ENCODE results near the gene PACS2. TPM values are rescaled to one million over a fixed set of nuclear protein-coding genes. Genes with fewer than 3 reads are reported as not detected.

PACS2 gene
- polyA plus RNA-seq, 4 donors, result 35.4 to 45.8 (median 44.9) TPM

DNA sequence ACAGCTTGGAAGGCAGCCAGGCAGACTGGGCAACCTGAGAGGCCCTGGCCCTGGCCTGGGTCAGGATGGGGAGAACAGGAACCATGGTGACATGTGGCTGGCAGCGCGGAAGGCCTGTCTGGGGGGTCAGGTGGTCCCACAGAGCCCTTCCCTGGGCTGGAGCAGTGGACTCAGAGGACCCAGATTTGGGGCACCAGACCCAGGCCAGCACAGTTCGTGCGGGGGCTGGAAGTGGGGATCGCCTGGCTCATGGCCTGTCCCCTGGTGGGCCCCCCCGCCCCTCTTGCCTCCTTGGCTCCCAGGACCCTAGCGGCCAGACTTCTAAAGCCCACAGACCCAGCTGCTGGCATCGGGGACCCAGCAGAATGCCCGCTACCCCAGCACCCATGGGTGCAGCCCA lies 126.4 kb downstream of the PACS2 start:
- 90 to 98% (median 97%) methylated on average over 5 to 9 of the region's 9 CpGs for WGBS, 3 donors
- no peak overlapping the region for H3K27ac ChIP-seq (ENCODE audit: low read depth in 1 of 3, low read length in 2 of 3)

DNA sequence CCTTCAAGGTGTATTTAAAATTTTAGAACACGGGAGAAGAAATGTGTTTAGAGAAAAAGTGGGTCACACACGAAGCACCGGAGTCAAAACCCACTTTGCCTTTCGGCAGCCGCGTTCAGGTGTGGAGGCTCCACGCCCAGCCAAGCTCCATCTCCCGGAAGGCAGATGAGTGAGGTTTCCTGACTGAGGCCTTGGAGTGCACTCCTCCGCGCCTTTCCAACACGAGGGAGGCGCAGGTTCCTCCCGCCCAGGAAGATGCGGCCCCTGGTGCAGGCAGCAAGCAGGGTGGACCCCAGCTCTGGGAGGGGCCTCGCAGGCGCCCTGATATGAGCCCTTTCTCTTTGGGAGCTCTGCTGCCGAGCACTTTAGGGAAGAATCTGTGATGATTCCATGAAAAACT lies 127.6 kb downstream of the PACS2 start:
- WGBS, 3 donors, result 81 to 84% (median 84%) methylated on average over 17 of the region's 17 CpGs
- H3K27me3 ChIP-seq (ENCODE audit: control insufficient read depth in 3 of 3, insufficient read depth in 3 of 3, low read length in 3 of 3), result no peaks in the 10 kb centered on the region

More for the DNA sequence above, 126.4 kb downstream of the PACS2 start:
- no peaks in the 10 kb centered on the region for H3K9me3 ChIP-seq (ENCODE audit: control insufficient read depth in 2 of 2, insufficient read depth in 1 of 2, low read depth in 1 of 2, low read length in 1 of 2)
- H3K27me3 ChIP-seq (ENCODE audit: control insufficient read depth in 3 of 3, insufficient read depth in 3 of 3, low read length in 3 of 3), result no peaks in the 10 kb centered on the region
- DNase-seq, result no peak
- H3K36me3 ChIP-seq (ENCODE audit: control insufficient read depth in 3 of 3, insufficient read depth in 2 of 3, low read depth in 1 of 3, low read length in 3 of 3), result peaks cover 0 to 67% (median 0%) of the 10 kb centered on the region in 3 donors
- no peak for FAIRE-seq
- no peak overlapping the region for H3K4me3 ChIP-seq (ENCODE audit: low read depth in 1 of 3, low read length in 3 of 3)
- H3K4me1 ChIP-seq (ENCODE audit: control insufficient read depth in 3 of 3, insufficient read depth in 2 of 3, low read depth in 1 of 3, low read length in 2 of 3), result no peaks in the 10 kb centered on the region

DNA sequence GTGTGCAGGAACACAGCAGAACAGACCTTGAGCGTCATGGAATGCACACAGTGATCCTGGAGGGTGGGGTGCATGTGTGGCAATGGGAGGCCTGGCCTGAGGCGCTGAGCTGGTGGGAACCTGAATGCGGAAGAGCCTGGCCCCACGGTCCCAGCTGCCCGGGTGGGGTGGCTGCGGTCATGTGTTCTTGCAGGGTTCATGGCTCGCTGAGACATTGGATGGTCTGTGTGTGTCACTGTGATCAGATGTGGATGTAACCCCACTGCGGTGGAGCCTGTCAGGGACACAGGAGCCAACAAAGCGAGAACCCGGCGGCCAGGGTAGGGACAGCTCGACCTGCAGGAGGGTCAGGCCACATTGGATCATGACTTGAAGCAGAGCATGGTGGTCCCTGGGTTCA lies 128.3 kb downstream of the PACS2 start:
- DNase-seq, result no peak
- Histone ChIP-seq H3K9me3 (ENCODE audit: control insufficient read depth in 2 of 2, insufficient read depth in 1 of 2, low read depth in 1 of 2, low read length in 1 of 2) (no peaks in the 10 kb centered on the region), H3K36me3 (ENCODE audit: control insufficient read depth in 3 of 3, insufficient read depth in 2 of 3, low read depth in 1 of 3, low read length in 3 of 3) (peaks cover 0 to 72% (median 0%) of the 10 kb centered on the region in 3 donors)

More for the DNA sequence above, 127.6 kb downstream of the PACS2 start:
- no peak for FAIRE-seq
- peaks cover 0 to 75% (median 0%) of the 10 kb centered on the region in 3 donors for H3K36me3 ChIP-seq (ENCODE audit: control insufficient read depth in 3 of 3, insufficient read depth in 2 of 3, low read depth in 1 of 3, low read length in 3 of 3)
- no peaks in the 10 kb centered on the region for H3K9me3 ChIP-seq (ENCODE audit: control insufficient read depth in 2 of 2, insufficient read depth in 1 of 2, low read depth in 1 of 2, low read length in 1 of 2)
- peaks cover 0 to 5% (median 0%) of the 10 kb centered on the region in 3 donors for H3K4me1 ChIP-seq (ENCODE audit: control insufficient read depth in 3 of 3, insufficient read depth in 2 of 3, low read depth in 1 of 3, low read length in 2 of 3)
- no peak overlapping the region for H3K27ac ChIP-seq (ENCODE audit: low read depth in 1 of 3, low read length in 2 of 3)
- H3K4me3 ChIP-seq (ENCODE audit: low read depth in 1 of 3, low read length in 3 of 3), result no peak overlapping the region
- no peak for DNase-seq

DNA sequence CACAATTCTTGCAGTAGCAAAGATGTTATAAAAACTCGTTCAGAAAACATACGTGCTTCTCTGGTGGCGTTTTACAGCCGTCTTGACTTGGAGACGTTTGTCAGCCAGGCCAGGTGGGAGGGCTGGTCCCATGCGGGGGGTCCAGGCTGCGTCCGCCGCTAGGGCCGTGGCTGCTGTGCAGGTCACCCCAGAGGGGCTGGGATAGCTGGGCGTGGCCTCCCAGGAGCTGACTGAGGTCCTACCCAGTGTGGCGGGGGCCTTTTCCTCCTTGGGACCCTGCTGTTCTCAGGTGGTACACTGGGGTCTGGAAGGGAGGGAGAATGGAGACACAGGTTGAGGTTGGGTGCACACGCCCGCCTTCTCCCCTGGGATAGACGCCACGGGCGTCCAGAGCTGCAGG lies 130.3 kb downstream of the PACS2 start:
- Histone ChIP-seq H3K4me1 (ENCODE audit: control insufficient read depth in 3 of 3, insufficient read depth in 2 of 3, low read depth in 1 of 3, low read length in 2 of 3) (peaks cover 0 to 6% (median 0%) of the 10 kb centered on the region in 3 donors), H3K4me3 (ENCODE audit: low read depth in 1 of 3, low read length in 3 of 3) (no peak overlapping the region), H3K9me3 (ENCODE audit: control insufficient read depth in 2 of 2, insufficient read depth in 1 of 2, low read depth in 1 of 2, low read length in 1 of 2) (no peaks in the 10 kb centered on the region), H3K27ac (ENCODE audit: low read depth in 1 of 3, low read length in 2 of 3) (no peak overlapping the region), H3K27me3 (ENCODE audit: control insufficient read depth in 3 of 3, insufficient read depth in 3 of 3, low read length in 3 of 3) (no peaks in the 10 kb centered on the region), H3K36me3 (ENCODE audit: control insufficient read depth in 3 of 3, insufficient read depth in 2 of 3, low read depth in 1 of 3, low read length in 3 of 3) (peaks cover 0 to 64% (median 0%) of the 10 kb centered on the region in 3 donors)
- DNase-seq (no peak), FAIRE-seq (no peak)
- WGBS, 3 donors, result 88 to 90% (median 89%) methylated on average over 16 to 17 of the region's 17 CpGs

More for the DNA sequence above, 128.3 kb downstream of the PACS2 start:
- 88 to 89% (median 89%) methylated on average over 12 of the region's 12 CpGs for WGBS, 3 donors
- Histone ChIP-seq H3K4me3 (ENCODE audit: low read depth in 1 of 3, low read length in 3 of 3) (no peak overlapping the region), H3K27ac (ENCODE audit: low read depth in 1 of 3, low read length in 2 of 3) (no peak overlapping the region), H3K27me3 (ENCODE audit: control insufficient read depth in 3 of 3, insufficient read depth in 3 of 3, low read length in 3 of 3) (no peaks in the 10 kb centered on the region), H3K4me1 (ENCODE audit: control insufficient read depth in 3 of 3, insufficient read depth in 2 of 3, low read depth in 1 of 3, low read length in 2 of 3) (peaks cover 0 to 6% (median 0%) of the 10 kb centered on the region in 3 donors)
- no peak for FAIRE-seq

DNA sequence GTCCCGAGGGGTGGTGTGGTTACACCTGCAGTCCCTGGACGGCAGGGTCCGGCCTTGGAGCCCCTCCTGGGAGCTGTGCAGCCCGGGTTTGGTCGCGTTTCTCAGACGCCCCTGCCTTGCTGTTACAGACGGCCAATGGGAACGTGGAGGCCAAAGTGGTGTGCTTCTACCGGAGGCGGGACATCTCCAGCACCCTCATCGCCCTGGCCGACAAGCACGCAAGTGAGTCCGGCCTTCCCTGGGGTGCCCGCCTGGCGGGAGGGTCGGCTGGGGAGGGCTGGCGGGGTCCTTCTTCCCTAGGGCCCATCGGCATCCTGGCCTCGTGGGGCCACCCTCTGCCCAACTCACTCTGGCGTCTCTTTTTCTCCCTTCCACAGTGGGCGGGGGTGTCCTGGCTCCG lies 130.7 kb downstream of the PACS2 start:
- Histone ChIP-seq H3K9me3 (ENCODE audit: control insufficient read depth in 2 of 2, insufficient read depth in 1 of 2, low read depth in 1 of 2, low read length in 1 of 2) (no peaks in the 10 kb centered on the region), H3K4me3 (ENCODE audit: low read depth in 1 of 3, low read length in 3 of 3) (no peak overlapping the region), H3K4me1 (ENCODE audit: control insufficient read depth in 3 of 3, insufficient read depth in 2 of 3, low read depth in 1 of 3, low read length in 2 of 3) (peaks cover 0 to 6% (median 0%) of the 10 kb centered on the region in 3 donors), H3K36me3 (ENCODE audit: control insufficient read depth in 3 of 3, insufficient read depth in 2 of 3, low read depth in 1 of 3, low read length in 3 of 3) (peaks cover 0 to 64% (median 0%) of the 10 kb centered on the region in 3 donors), H3K27me3 (ENCODE audit: control insufficient read depth in 3 of 3, insufficient read depth in 3 of 3, low read length in 3 of 3) (no peaks in the 10 kb centered on the region), H3K27ac (ENCODE audit: low read depth in 1 of 3, low read length in 2 of 3) (no peak overlapping the region)
- 88 to 92% (median 91%) methylated on average over 24 of the region's 24 CpGs for WGBS, 3 donors
- DNase-seq (no peak), FAIRE-seq (no peak)

DNA sequence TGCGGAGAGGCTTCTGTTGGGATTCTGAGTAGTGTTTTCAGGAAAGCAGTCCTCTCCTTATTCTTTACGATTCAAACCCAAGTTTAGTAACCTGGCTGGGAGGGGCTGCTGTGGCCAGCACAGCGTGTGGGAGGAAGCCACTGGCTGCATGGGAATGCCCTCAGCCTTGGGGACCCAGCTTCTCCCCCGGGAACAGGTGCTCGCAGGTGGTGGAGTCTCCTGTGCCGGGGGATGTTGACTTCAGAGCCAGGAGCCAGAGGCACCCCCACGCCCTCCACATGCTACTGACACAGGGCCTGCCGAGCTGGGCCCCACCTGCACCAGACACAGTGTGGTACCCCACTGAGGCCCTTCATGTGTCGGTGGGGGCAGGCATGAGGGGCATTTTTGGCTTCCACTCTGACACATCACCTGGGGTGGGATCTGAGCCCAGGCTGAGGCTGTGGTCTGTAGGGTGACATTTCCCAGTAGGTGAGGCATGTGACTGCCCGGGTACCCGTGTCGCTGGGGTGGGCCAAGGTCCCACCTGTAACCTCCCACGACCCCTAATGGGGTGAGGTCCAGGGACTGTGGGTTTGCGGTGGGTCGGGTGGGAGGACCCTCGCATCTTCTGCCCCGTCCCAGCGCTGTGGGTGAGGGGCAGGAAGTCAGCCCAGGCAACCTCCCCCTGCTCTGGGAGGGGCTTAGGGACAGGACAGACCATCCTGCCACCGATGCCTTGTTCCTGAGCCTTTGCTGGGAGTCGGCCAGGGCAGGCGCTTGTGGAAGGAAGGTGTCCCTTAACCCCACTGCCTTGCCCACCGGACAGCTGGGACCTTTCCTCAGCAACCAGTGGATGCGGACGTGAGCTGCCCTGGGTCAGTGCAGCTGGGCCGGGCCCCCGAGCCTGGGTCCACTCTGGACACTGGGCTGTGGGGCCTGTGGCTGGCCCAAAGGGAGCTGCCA lies 131.6 kb downstream of the PACS2 start:
- no peak overlapping the region for H3K27ac ChIP-seq (ENCODE audit: low read depth in 1 of 3, low read length in 2 of 3)
- no peaks in the 10 kb centered on the region for H3K27me3 ChIP-seq (ENCODE audit: control insufficient read depth in 3 of 3, insufficient read depth in 3 of 3, low read length in 3 of 3)
- FAIRE-seq, result no peak
- H3K9me3 ChIP-seq (ENCODE audit: control insufficient read depth in 2 of 2, insufficient read depth in 1 of 2, low read depth in 1 of 2, low read length in 1 of 2), result no peaks in the 10 kb centered on the region
- no peak overlapping the region for H3K4me3 ChIP-seq (ENCODE audit: low read depth in 1 of 3, low read length in 3 of 3)
- peaks cover 0 to 66% (median 0%) of the 10 kb centered on the region in 3 donors for H3K36me3 ChIP-seq (ENCODE audit: control insufficient read depth in 3 of 3, insufficient read depth in 2 of 3, low read depth in 1 of 3, low read length in 3 of 3)
- 89 to 91% (median 91%) methylated on average over 22 to 26 of the region's 26 CpGs for WGBS, 3 donors
- peaks cover 0 to 6% (median 0%) of the 10 kb centered on the region in 3 donors for H3K4me1 ChIP-seq (ENCODE audit: control insufficient read depth in 3 of 3, insufficient read depth in 2 of 3, low read depth in 1 of 3, low read length in 2 of 3)
- DNase-seq, result no peak

DNA sequence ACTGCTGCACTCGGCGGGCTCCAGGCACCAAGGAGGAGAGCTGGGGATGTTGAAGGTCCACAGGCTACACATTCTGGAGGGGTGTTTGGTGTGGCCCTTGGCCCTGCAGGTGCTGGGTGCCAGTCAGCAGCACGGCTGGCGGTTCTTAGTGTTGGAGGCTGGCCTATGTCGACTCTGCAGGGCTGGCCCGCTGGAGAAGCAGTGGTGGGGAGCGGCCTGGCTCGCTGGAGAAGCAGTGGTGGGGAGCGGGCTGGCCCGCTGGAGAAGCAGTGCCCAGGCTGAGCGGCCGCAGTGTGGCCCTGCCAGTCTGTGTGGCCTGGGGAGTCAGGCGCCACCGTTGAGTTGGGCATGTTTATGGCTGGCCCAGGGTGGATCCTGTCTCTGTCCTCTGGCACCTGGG lies 132.4 kb downstream of the PACS2 start:
- Histone ChIP-seq H3K27ac (ENCODE audit: low read depth in 1 of 3, low read length in 2 of 3) (no peak overlapping the region), H3K36me3 (ENCODE audit: control insufficient read depth in 3 of 3, insufficient read depth in 2 of 3, low read depth in 1 of 3, low read length in 3 of 3) (peaks cover 0 to 72% (median 0%) of the 10 kb centered on the region in 3 donors)

More for the DNA sequence above, 132.4 kb downstream of the PACS2 start:
- H3K27me3 ChIP-seq (ENCODE audit: control insufficient read depth in 3 of 3, insufficient read depth in 3 of 3, low read length in 3 of 3), result no peaks in the 10 kb centered on the region
- H3K4me3 ChIP-seq (ENCODE audit: low read depth in 1 of 3, low read length in 3 of 3), result no peak overlapping the region
- H3K9me3 ChIP-seq (ENCODE audit: control insufficient read depth in 2 of 2, insufficient read depth in 1 of 2, low read depth in 1 of 2, low read length in 1 of 2), result no peaks in the 10 kb centered on the region
- DNase-seq, result no peak
- no peak for FAIRE-seq
- 80 to 83% (median 81%) methylated on average over 14 of the region's 14 CpGs for WGBS, 3 donors
- peaks cover 0 to 6% (median 0%) of the 10 kb centered on the region in 3 donors for H3K4me1 ChIP-seq (ENCODE audit: control insufficient read depth in 3 of 3, insufficient read depth in 2 of 3, low read depth in 1 of 3, low read length in 2 of 3)

All from small intestine (tissue), 7 donors.